KMS-11 (cell line): Measurements from ENCODE around the gene HDGFL3.

Experiments used
- H2AFZ ChIP-seq: fragments of 200-600 bp; sonication (generic); 2 replicates; pipeline ENCODE4 v1.6.1; 2016; ENCODE audit warnings: antibody characterized with exemption, mixed run types, low read depth
- H3K27ac ChIP-seq: fragments of 200-600 bp; sonication (generic); 2 replicates; pipeline ENCODE4 v1.6.1; 2016; ENCODE audit warnings: mild to moderate bottlenecking, mixed run types
- H3K27me3 ChIP-seq: fragments of 200-600 bp; sonication (generic); 2 replicates; pipeline ENCODE4 v1.6.1; 2017; ENCODE audit warnings: mild to moderate bottlenecking, low read depth, mixed run types, moderate library complexity; ENCODE audit not compliant: insufficient read depth
- H3K36me3 ChIP-seq: fragments of 200-600 bp; sonication (generic); 2 replicates; pipeline ENCODE4 v1.6.1; 2017; ENCODE audit warnings: mild to moderate bottlenecking, mixed run types; ENCODE audit not compliant: insufficient read depth
- H3K4me1 ChIP-seq: fragments of 200-600 bp; sonication (generic); 2 replicates; pipeline ENCODE4 v1.6.1; 2016; ENCODE audit warnings: mild to moderate bottlenecking, low read depth, mixed run types; ENCODE audit not compliant: poor library complexity, severe bottlenecking
- H3K4me2 ChIP-seq: fragments of 200-600 bp; sonication (generic); 2 replicates; pipeline ENCODE4 v1.7.0; 2016; ENCODE audit warnings: mild to moderate bottlenecking, mixed run types
- H3K4me3 ChIP-seq: fragments of 200-600 bp; sonication (generic); IDR thresholded peaks from 2 replicates; pipeline ENCODE4 v1.6.1; 2017; ENCODE audit warnings: low read depth, low read length, mixed read lengths; ENCODE audit not compliant: insufficient read depth
- H3K79me2 ChIP-seq: fragments of 200-600 bp; sonication (generic); 2 replicates; pipeline ENCODE4 v1.6.1; 2016; ENCODE audit warnings: low read depth, mixed run types; ENCODE audit not compliant: insufficient read depth
- H3K9ac ChIP-seq: fragments of 200-600 bp; sonication (generic); 2 replicates; pipeline ENCODE4 v1.6.1; 2016; ENCODE audit warnings: mild to moderate bottlenecking, mixed run types
- H4K20me1 ChIP-seq: fragments of 200-600 bp; sonication (generic); 2 replicates; pipeline ENCODE4 v1.6.1; 2016; ENCODE audit warnings: mild to moderate bottlenecking, mixed run types; ENCODE audit not compliant: insufficient read depth
- TF ChIP-seq, protein P1 (sequence below): fragments of 200-600 bp; sonication (generic); conservative IDR thresholded peaks from 2 replicates; pipeline ENCODE4 v1.6.1; 2017; ENCODE audit warnings: low read depth, mild to moderate bottlenecking, antibody characterized with exemption, low read length, moderate library complexity, mixed read lengths

The HDGFL3 gene

DNA sequence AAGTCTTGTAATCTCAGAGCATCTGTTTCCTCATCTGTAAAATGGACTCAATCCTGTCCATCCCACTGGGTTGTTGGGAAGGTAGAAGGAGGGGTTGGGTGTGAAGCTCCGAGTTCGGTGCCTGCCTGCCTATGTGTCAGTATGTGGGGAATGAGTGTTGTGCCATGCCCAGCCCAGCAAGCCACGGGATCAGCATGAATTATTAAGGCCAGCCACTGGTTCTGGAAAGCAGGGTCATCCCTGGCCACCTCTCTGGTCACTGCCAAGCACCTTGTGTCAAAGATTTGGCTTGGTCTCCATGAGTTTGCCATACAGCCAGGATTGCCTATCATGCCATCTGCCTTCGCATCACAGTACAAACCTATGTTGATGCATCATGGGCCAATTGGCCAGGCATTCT is 88.7 kb downstream of the HDGFL3 start:
- no peaks in the 10 kb centered on the region for H3K79me2 ChIP-seq
- no peak overlapping the region for H3K27ac ChIP-seq
- no peak overlapping the region for H3K4me3 ChIP-seq
- H2AFZ ChIP-seq = no peak overlapping the region
- H3K4me1 ChIP-seq = no peaks in the 10 kb centered on the region
- no peaks in the 10 kb centered on the region for H3K27me3 ChIP-seq
- no peaks in the 10 kb centered on the region for H4K20me1 ChIP-seq
- no peaks in the 10 kb centered on the region for H3K36me3 ChIP-seq
- TF ChIP-seq, protein P1, sequence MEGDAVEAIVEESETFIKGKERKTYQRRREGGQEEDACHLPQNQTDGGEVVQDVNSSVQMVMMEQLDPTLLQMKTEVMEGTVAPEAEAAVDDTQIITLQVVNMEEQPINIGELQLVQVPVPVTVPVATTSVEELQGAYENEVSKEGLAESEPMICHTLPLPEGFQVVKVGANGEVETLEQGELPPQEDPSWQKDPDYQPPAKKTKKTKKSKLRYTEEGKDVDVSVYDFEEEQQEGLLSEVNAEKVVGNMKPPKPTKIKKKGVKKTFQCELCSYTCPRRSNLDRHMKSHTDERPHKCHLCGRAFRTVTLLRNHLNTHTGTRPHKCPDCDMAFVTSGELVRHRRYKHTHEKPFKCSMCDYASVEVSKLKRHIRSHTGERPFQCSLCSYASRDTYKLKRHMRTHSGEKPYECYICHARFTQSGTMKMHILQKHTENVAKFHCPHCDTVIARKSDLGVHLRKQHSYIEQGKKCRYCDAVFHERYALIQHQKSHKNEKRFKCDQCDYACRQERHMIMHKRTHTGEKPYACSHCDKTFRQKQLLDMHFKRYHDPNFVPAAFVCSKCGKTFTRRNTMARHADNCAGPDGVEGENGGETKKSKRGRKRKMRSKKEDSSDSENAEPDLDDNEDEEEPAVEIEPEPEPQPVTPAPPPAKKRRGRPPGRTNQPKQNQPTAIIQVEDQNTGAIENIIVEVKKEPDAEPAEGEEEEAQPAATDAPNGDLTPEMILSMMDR = no peak
- H3K9ac ChIP-seq = no peak overlapping the region
- H3K4me2 ChIP-seq = no peak overlapping the region

DNA sequence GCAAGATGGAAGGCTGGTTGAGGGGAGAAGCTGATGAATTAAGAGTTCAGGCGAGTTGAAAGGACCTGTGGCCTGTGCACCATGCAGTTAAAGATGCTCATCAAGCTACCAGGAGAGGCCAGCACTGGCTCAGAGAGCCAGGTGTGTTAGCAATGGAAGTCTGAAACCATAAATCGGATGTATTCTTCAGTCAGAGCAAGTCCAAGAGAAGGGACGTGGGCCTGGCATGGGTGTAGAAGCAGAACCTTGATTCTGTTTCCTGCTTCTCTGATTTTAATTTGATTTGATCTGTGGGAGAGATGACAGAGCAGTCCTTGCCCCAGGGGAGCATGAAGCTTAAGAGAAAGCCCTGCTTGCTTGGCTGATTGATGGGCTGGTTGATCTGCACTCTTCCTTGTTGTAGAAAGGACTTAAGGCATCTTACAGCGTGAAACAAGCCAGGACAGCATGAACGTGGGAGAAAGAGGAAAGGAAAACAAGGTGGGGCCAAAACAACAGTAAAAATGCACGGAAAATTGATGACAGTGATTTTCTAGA is 89.3 kb downstream of the HDGFL3 start:
- TF ChIP-seq, protein P1 = no peak
- Histone ChIP-seq H2AFZ (no peak overlapping the region), H3K27ac (no peak overlapping the region), H3K9ac (no peak overlapping the region), H3K4me1 (no peaks in the 10 kb centered on the region), H3K27me3 (no peaks in the 10 kb centered on the region), H3K79me2 (no peaks in the 10 kb centered on the region), H3K36me3 (no peaks in the 10 kb centered on the region), H3K4me3 (no peak overlapping the region), H3K4me2 (no peak overlapping the region), H4K20me1 (no peaks in the 10 kb centered on the region)

DNA sequence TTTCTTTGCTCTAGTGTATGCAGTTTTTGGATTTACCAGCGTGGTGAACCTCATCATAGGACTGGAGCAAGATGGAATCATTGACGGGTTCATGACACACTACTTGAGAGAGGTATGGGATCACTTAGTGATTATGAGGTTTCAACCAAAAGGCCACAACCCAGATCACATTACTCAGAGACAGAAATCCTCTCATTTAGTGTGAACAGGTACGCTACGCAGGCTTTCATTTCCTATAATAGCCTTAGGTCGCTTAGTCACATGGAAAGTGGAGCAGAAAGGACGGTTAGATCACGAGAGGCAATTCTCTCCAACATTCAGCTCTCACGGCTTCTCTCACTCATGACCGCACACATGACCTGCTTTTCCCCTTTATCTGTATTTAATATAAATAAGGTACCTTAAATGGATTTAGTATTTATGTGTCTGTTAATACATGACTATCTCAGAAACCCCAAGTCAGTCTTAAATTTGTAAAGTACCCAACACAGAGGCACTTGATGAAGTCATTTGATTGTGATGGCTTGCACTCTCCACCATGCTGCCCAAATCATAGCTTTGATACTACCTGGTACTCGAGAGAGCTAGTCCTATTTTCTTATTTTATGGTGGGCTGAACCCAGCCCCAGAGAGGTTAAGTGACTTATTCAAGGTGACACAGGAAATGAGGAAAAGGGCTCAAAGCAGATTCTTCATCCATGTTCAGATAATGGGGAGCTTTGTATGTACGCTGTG is 91.6 kb downstream of the HDGFL3 start:
- Histone ChIP-seq H3K27ac (no peak overlapping the region), H3K4me1 (no peaks in the 10 kb centered on the region), H3K9ac (no peak overlapping the region), H3K4me3 (no peak overlapping the region), H3K27me3 (no peaks in the 10 kb centered on the region), H4K20me1 (no peaks in the 10 kb centered on the region), H3K36me3 (no peaks in the 10 kb centered on the region), H2AFZ (no peak overlapping the region), H3K79me2 (no peaks in the 10 kb centered on the region), H3K4me2 (no peak overlapping the region)
- TF ChIP-seq, protein P1 = no peak

DNA sequence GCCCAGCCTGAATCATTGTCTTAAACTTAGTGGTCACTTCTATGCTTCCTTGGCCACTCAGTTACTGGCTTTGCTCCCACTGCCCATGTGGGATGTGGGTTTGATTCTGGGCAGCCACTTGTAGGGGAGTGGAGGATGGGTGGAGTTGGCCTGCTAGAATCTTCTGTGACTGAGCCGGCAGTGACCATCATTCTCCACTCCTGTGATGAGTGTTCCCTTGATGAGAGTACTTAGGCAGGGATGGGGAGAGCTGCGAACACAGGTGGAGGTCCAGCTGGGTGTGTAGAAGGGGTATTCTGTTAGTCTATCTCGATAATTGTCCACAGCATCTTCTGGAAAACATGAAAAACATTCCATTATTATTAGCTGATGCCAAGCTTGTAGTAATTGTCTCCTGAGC is 92.2 kb downstream of the HDGFL3 start:
- H3K9ac ChIP-seq = no peak overlapping the region
- no peaks in the 10 kb centered on the region for H3K27me3 ChIP-seq
- H3K79me2 ChIP-seq = no peaks in the 10 kb centered on the region
- TF ChIP-seq, protein P1 = no peak
- H4K20me1 ChIP-seq = no peaks in the 10 kb centered on the region
- H3K4me3 ChIP-seq = no peak overlapping the region
- H3K27ac ChIP-seq = no peak overlapping the region
- H3K4me2 ChIP-seq = no peak overlapping the region
- H3K36me3 ChIP-seq = no peaks in the 10 kb centered on the region
- H3K4me1 ChIP-seq = no peaks in the 10 kb centered on the region
- no peak overlapping the region for H2AFZ ChIP-seq
